ENCODE measurements around the gene B3GALT6.

Gene B3GALT6

GRCh38 chr1:1270813-1271212, 38.8 kb downstream of the B3GALT6 start:
- DNase-seq, result no peak

- no peak for DNase-seq
Observed at GRCh38 chr1:1272341-1273208, 40.5 kb downstream of the B3GALT6 start.

GRCh38 chr1:1273209-1273511, 41.1 kb downstream of the B3GALT6 start:
- no peak for DNase-seq

- DNase-seq, result peak; percentile 89 to 92
Observed at GRCh38 chr1:1273512-1274298, 41.7 kb downstream of the B3GALT6 start, which contains the start of gene UBE2J2. Gene UBE2J2, minus strand, starts transcription at chr1:1273854. Its CDS starts 5,862 bp downstream, at chr1:1267992.

GRCh38 chr1:1274299-1274930, 42.4 kb downstream of the B3GALT6 start:
- no peak for DNase-seq

GRCh38 chr1:1274931-1275431, 42.9 kb downstream of the B3GALT6 start:
- no peak for DNase-seq

- no peak for DNase-seq
Observed at GRCh38 chr1:1275836-1276235, 43.8 kb downstream of the B3GALT6 start.

- DNase-seq, result no peak
Observed at GRCh38 chr1:1278620-1279019, 46.6 kb downstream of the B3GALT6 start.

GRCh38 chr1:1279028-1279427, 47.0 kb downstream of the B3GALT6 start:
- no peak for DNase-seq

GRCh38 chr1:1280782-1281481, 48.9 kb downstream of the B3GALT6 start:
- no peak for DNase-seq

GRCh38 chr1:1281533-1282321, 49.7 kb downstream of the B3GALT6 start:
- DNase-seq, result no peak

GRCh38 chr1:1282998-1283397, 51.0 kb downstream of the B3GALT6 start:
- no peak for DNase-seq

- no peak for DNase-seq
Observed at GRCh38 chr1:1283821-1284220, 51.8 kb downstream of the B3GALT6 start.

Data from hippocampal formation (tissue), 2 donors.